GM18505 (cell line): ENCODE measurements around the gene BST1.

Experiments
- ATAC-seq: cut with Tn5 transposase; IDR thresholded peaks from one replicate; pipeline ENCODE4 v1.9.1; 2021; ENCODE audit not compliant: unreplicated experiment
- POLR2A ChIP-seq: IDR thresholded peaks from 4 replicates; pipeline ENCODE4 v1.6.1; 2011; ENCODE audit warnings: borderline replicate concordance; ENCODE audit not compliant: insufficient read depth, insufficient read length; ENCODE audit errors: extremely low read depth

The BST1 gene

DNA sequence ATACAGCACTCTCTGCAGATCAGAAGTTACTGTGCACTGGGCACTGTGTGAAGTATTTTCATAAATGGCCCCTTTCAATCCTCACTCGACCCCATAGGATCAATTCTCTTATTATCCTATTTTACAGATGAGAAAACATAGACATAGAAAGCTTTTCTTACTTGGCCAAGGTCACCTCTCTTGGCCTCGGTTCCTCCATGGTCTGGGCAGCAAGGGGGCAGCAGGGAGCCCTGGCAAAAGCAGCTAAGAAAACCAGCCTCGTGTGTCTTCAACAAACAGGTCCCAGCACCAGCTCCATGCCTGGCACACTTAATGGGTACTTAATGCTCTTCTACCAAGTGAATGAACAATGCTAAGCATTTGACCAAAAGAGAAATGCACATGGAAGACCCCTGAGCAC is 34.4 kb downstream of the BST1 start:
- no peak for ATAC-seq
- TF ChIP-seq POLR2A, result no peak

DNA sequence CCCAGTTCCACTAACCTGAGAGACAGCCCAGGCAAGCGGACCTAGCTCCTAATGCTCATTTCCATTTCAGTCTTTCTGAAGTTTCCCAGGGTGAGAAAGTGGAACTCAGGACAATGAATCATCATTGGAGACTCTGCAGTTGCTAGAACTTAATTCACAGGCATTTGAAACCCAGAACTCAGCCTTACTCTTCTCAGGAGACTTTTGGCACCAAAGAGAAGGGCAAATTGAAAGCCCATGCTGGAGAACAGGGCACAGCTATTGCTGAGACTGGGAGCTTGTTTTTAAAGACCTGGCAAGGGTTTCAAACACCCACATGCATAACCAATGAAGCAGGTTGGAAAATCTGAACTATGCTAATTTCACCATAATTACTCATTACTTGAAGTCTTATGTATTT is 36.0 kb downstream of the BST1 start:
- no peak for ATAC-seq
- TF ChIP-seq POLR2A, result no peak

DNA sequence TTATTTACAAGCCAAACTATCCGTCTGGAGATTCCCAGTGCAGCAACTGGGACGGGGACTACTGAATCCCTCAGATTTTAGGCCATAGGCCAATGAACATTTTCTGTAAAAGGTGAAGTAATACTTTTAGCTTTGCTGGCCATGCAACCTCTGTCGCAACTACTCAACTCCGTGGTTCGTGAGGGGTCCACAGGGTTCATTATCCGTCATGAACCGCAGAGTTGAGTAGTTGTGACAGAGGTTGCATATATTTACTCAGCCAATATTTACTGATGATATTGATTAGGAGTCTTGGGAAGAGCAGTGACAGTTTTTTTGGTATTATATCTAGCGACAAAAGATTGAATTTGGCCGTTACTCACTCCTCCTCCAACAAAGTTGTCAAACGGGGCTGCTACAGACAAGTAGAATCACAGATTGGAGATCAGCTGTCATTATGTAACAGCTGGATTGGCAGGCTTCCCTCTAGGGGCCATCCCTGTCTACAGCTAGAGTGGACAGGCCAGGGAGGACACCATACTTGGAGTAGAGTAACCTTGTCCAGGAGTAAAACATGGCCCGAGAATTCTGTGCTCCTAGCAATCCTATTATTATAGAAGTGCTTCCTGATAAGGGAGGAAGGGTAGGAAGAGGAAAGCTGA is 38.0 kb downstream of the BST1 start:
- TF ChIP-seq POLR2A, result no peak
- ATAC-seq, result no peak

DNA sequence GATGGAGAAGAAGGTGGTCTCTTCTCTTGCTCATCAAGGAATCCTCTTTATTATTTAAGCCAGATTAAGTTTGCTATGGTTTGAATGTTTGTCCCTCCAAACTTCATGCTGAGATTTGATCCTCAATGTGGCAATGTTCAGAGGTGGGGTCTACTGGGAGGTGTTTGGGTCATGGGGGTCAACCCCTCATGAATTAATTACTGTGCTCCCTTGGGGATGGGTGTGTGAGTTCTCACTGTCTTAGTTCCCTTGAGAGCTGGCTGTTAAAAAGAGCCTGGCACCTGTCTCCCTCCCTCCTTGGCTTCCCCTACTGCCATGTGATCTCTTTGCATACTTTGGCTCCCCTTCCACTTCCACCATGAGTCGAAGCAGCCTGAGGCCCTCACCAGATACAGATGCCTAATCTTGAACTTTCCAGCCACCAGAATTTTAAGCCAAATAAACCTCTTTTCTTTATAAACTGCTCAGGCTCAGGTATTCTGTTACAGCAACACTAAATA is 39.3 kb downstream of the BST1 start:
- TF ChIP-seq POLR2A, result no peak
- no peak for ATAC-seq

DNA sequence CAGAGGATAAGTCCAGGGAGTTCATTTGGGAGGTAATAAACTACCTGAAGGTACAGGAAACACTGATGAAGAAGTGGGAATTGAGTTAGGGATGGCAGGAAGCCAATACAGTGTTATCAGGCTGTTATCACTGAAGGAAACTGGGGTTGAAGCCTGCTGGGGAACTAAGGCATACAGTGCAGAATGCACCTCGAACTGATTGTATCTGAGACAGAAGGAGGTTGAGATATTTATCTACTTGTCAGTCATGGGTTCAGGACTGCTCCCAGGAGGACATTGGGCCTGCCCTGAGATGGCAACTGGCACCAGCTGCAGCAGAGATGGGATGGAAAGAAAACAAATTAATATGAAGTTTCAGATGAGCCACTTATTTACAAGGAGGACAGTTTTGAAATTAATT is 39.8 kb downstream of the BST1 start:
- no peak for TF ChIP-seq POLR2A
- no peak for ATAC-seq

DNA sequence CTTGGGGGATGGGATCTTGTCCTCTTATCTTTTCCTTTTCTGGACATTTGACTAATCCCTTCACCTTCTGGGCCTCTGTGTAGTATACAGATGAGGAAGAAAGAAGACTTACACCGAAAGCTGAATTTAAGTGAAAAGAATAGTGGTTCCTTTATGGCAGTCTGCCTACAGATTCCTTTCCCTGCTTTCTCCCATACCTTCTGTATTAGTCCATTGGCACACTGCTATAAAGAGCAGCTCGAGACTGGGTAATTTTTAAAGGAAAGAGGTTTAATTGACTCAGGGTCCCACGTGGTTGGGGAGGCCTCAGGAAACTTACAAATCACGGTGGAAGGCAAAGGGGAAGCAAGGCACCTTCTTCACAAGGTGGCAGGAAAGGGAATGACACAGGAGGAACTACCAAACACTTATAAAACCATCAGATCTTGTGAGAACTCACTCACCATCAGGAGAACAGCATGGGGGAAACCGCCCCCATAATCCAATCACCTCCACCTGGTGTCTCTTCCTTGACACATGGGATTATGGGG is 41.2 kb downstream of the BST1 start:
- TF ChIP-seq POLR2A, result no peak
- no peak for ATAC-seq

DNA sequence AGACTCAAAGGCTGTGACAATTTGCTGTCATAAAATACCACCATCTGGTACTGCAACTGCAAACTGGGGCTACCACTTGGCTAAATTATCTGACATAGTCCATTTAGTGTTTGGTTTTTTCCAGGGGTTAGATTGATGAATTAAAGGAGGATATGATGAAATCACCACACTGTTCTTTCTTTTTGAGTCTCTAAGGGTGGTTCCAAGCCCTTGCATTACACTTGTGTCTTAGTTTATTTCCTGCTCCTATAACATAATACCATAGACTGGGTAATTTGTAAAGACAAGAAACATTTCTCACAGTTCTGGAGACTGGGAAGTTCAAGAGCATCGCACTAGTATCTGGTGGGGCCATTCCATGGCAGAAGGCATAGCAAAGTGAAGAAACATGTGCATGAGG is 43.2 kb downstream of the BST1 start:
- ATAC-seq, result no peak

DNA sequence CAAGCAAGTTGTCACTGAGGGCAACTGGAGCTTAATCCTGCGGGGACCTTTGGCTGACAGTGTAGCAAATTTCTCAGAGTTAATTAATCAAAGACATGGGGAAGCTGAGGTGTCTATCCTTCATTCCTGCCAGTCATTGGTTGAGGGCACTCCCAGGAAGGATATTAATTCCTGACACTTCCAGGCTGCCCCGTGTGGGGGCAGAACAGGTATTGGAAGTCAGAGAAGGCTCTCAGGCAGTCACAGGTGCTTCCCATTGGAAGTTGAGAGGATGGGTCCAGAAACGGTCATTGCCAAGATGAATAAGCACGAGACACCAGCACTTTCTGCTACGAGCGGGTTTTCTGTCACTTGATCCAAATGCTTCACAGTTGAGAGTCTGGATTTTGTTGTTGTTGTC is 46.1 kb downstream of the BST1 start:
- ATAC-seq, result no peak
- no peak for TF ChIP-seq POLR2A

More for the DNA sequence above, 43.2 kb downstream of the BST1 start:
- TF ChIP-seq POLR2A, result no peak

DNA sequence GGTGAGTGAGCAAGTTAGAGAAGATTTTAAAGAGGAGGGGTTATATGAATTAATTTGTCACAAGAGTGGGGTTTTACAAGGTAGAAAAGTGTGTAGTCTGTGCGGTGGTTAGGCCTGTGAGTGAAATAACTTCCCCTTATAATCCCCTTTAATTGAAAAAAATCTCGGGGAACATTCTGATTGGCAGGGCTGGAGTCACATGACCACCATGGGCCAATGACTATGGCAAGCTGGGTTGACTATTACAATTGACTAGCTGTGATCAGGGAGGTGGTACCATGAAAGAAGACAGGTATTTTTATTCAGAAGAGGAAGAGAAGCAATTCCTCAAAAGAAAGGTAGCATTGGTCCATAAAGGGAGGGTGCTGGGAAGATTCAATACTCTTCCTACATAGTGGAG is 48.3 kb downstream of the BST1 start:
- TF ChIP-seq POLR2A, result no peak

DNA sequence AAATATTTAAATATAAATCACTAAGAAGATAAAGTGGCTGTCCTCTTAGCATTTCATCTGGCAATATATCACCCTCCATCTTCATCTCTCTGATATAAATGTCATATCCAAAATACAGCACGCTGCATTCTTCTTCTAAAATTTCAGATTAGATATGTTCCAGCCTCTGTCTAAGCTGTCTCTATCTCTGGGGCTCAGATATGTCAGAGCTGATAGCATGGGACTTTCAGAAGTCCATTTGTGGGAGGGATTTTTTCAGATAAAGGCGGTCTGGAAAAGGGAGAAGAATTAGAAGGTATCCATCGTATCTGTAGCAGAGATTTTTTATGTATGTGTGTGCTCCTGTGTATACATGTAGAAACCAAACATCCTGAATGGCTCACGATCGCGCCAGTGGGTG is 50.2 kb downstream of the BST1 start:
- no peak for TF ChIP-seq POLR2A
- no peak for ATAC-seq

More for the DNA sequence above, 48.3 kb downstream of the BST1 start:
- ATAC-seq, result no peak

DNA sequence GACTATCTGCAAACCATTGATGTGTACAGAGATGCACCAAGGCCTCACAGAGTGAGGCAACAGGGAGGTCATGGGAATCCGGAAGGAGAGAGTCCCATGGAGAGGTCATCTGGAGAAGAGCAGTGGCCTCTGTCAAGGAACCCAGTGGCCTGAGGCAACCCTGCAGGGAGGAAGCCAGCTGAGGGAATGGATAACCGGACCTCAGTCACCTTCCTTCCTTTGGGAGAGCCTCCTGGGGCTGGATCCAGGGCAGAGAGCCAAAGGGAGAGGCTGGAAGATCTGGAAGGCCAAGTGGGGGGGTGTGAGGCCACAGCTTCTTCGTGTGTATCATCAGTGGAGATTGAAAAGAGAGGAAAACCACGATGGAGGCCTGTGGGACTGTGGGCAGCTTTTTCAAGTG is 50.9 kb downstream of the BST1 start:
- ATAC-seq, result no peak
- TF ChIP-seq POLR2A, result no peak

DNA sequence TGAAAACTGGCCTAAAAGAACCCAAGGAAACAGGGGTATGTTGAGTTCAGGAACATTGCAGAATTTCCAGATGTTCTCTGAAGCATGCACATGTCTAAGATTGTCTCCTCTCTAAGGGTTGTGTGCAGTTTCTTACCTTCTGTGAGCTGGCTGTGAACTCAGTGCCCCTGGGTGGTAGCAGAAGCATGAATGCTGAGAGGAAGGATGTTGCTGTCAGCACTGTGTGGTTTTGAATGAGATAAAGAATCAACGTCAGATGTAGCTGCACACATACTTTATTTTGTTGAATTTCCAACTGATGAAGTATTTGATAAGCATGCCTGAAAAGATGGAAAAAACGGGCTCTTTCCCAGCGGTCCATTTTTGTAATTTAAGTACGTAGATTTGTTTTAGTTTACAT is 51.5 kb downstream of the BST1 start:
- no peak for TF ChIP-seq POLR2A
- ATAC-seq, result no peak

DNA sequence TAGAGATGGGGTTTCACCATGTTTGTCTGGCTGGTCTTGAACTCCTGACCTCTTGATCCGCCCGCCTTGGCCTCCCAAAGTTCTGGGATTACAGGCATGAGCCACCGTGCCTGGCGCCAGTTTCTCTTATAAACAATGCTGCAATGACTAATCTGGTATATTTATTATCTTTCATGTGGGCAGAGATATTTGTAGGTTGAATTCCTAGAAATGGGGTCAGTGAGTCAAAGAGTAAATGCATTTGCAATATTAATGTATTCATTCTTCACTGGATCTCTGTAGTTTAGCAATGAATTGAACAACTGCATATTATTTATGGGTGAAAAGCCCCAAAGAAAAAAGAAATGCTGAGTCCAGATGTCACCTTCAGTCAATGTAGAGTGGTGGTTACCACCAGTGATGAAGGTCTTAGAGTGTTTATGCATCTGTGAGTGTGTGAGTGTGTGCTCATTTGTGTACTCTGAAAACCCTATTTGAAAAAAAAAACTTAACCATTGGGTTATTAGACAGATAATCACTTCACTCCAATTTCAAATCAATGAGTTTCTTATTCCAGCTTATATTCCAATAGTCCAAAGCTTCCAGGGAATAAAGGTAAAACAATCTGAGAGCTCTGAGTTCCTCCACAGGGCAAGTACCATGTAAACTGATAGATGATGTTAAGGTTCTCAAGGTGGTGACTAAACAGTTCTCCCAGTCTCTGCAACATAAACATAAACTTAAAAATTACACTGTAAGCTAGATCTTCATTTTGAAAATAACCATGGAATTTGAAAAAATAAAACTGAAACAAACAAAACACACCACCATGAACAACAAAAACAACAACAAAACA is 52.7 kb downstream of the BST1 start:
- ATAC-seq, result no peak
- TF ChIP-seq POLR2A, result no peak

DNA sequence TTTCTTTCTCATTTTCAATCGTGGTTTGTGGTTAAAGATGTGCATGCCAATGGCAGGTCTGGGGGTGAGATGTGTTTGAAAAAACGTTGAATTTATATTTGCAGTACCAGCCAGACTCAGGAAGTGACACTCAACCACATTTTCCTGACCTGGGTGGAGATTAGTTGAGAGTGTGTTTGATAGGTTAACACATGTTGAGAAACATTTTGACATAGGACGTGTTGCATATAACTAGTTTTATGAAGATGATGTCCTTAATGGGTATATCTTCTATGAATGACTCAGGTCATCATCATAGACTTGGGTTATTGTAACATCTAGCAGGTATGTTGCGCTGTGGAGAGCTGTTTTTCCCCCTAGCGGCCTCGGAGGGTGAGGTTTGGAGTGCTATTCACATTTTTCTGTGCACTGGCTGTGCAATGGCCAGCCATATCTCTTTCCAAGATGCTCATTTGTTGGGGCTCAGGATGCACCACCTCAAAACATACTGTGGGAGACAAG is 53.5 kb downstream of the BST1 start:
- TF ChIP-seq POLR2A, result no peak
- peak; percentile 85 for ATAC-seq
